Measurements from ENCODE around the gene FARSA.

DNA sequence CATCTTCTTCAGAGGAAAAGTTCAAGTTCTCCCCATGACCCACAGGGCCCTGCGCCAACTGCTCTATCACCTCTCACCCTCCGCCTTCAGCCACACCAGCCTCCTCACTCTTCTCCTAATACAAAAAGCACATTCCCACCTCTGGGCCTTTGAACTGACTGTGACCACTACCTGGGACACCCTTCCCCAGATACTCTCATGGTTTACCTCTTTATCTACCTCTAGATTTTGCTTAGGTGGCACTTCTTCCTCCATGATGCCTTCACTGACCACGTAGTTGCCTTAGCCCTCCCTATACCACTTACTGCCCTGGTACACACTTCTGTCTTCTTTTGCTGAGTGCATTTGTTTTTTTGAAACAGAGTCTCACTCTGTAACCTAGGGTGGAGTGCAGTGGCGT lies 10.6 kb downstream of the FARSA start:
- TF ChIP-seq, protein P1, sequence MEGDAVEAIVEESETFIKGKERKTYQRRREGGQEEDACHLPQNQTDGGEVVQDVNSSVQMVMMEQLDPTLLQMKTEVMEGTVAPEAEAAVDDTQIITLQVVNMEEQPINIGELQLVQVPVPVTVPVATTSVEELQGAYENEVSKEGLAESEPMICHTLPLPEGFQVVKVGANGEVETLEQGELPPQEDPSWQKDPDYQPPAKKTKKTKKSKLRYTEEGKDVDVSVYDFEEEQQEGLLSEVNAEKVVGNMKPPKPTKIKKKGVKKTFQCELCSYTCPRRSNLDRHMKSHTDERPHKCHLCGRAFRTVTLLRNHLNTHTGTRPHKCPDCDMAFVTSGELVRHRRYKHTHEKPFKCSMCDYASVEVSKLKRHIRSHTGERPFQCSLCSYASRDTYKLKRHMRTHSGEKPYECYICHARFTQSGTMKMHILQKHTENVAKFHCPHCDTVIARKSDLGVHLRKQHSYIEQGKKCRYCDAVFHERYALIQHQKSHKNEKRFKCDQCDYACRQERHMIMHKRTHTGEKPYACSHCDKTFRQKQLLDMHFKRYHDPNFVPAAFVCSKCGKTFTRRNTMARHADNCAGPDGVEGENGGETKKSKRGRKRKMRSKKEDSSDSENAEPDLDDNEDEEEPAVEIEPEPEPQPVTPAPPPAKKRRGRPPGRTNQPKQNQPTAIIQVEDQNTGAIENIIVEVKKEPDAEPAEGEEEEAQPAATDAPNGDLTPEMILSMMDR (IDR thresholded peaks at IDR 0.05; ENCODE audit: low read depth, low read length) = no peak
- TF ChIP-seq EZH2phosphoT487 (IDR thresholded peaks at IDR 0.05; ENCODE audit: low read depth) = no peak
